Adrenal gland (tissue), 12 donors: ENCODE data around the gene LGALS4. TPM values are rescaled to one million over a fixed set of nuclear protein-coding genes. Genes with fewer than 3 reads are reported as not detected.

Source experiments
- DNase-seq, 7 donors: peaks; one replicate each; pipeline ENCODE4 v3.0.0-alpha.2; 2019 to 2020
- H3K27ac ChIP-seq, 5 donors: fragments of 200-600 bp; sonication (generic) in 4 of 5; 1 replicate in 3 of 5; 2 replicates in 2 of 5; pipeline versions ENCODE4 v1.5.1 to v1.8.0; 2016 to 2020; ENCODE audit warnings: mild to moderate bottlenecking in 1 of 5
- H3K27me3 ChIP-seq: fragments of 200-600 bp; 2 replicates; pipeline ENCODE4 v1.8.0; 2021
- H3K36me3 ChIP-seq, 2 donors: fragments of 200-600 bp; replicated peaks in 1 of 2; 1 replicate in 1 of 2; 2 replicates in 1 of 2; pipeline versions ENCODE4 v1.5.1 to v1.8.0; 2018 to 2022
- H3K4me1 ChIP-seq, 2 donors: fragments of 200-600 bp; replicated peaks in 1 of 2; 1 replicate in 1 of 2; 2 replicates in 1 of 2; pipeline versions ENCODE4 v1.5.1 to v1.8.0; 2018 to 2021
- H3K4me3 ChIP-seq, 4 donors: fragments of 200-600 bp; sonication (generic) in 3 of 4; one replicate each; pipeline ENCODE4 v1.5.1; 2016 to 2018
- H3K9me3 ChIP-seq, 3 donors: fragments of 200-600 bp; sonication (generic) in 1 of 3; replicated peaks in 1 of 3; 1 replicate in 2 of 3; 2 replicates in 1 of 3; pipeline versions ENCODE4 v1.5.1 to v1.8.0; 2016 to 2021
- POLR2A ChIP-seq, 2 donors: fragments of 450-650 bp; IDR thresholded peaks; one replicate each; pipeline ENCODE4 v1.6.1; 2017; ENCODE audit warnings: antibody characterized with exemption in 2 of 2, mild to moderate bottlenecking in 2 of 2, moderate library complexity in 1 of 2
- WGBS, 4 donors: extraction: QIAGEN DNeasy Blood & Tissue Kit in 2 of 4; methylation state at CpG; one replicate each; pipeline versions ENCODE4 v1.1.5 to v1.1.7; 2013 to 2017; 5-methylcytosine and 5-hydroxymethylcytosine counted together
- intact Hi-C, 2 donors: fragments of 100-400 bp; cut with DNase I; formaldehyde crosslinking; loops; one replicate each; pipeline versions ENCODE4 v1.14.1 to v1.15.0; 2022 to 2023
- polyA plus RNA-seq, 3 donors: library from polyadenylated mRNA; stranded (reverse); fragments of 200-250 nt in 2 of 3; fragments of 350-450 nt in 1 of 3; fragmentation: Illumina TruSeq in 1 of 3; extraction: RNeasy Lipid Tissue Mini Kit (QIAGEN cat#74804) in 1 of 3; gene quantifications; one replicate each; pipeline ENCODE4 v1.2.3, GENCODE V29; 2013 to 2014
- total RNA-seq, 9 donors: library from RNA; depleted of rRNA in 4 of 9; stranded (reverse); fragments of >200 nt in 4 of 9; fragments of 120-200 nt in 1 of 9; fragmentation: NEBNext Ultra II Directional in 1 of 9; extraction: Animal tissue kit (Norgen Biotek cat#: 25700) in 1 of 9; gene quantifications; one replicate each; pipeline versions ENCODE4 v1.1.0 to v1.2.4, GENCODE V29; 2013 to 2023
- TF ChIP-seq, protein P1 (sequence below), 6 experiments: fragments of 450-650 bp in 4 of 6; fragments of 200-600 bp in 2 of 6; sonication (generic) in 1 of 6; IDR thresholded peaks; 1 replicate in 5 of 6; 2 replicates in 1 of 6; pipeline versions ENCODE4 v1.5.1 to v1.8.0; 2016 to 2021; ENCODE audit warnings: antibody characterized with exemption in 6 of 6, mild to moderate bottlenecking in 2 of 6, moderate library complexity in 1 of 6
- donor health status: healthy with polysubstance abuse.
- donor health status: Bipolar disorder and iron deficiency.
- donor health status: DM: yes; HTN: yes; CAD: no.
- donor health status: DM: no; HTN: no; CAD: no.
- donor health status: DM: no; HTN: no; CAD: no.
- donor health status: DM: yes; HTN: yes; CAD: no.

The LGALS4 gene
- total and polyA plus RNA-seq, 12 donors: 0.30 to 4.5 (median 1.5) TPM; not detected in 5

DNA sequence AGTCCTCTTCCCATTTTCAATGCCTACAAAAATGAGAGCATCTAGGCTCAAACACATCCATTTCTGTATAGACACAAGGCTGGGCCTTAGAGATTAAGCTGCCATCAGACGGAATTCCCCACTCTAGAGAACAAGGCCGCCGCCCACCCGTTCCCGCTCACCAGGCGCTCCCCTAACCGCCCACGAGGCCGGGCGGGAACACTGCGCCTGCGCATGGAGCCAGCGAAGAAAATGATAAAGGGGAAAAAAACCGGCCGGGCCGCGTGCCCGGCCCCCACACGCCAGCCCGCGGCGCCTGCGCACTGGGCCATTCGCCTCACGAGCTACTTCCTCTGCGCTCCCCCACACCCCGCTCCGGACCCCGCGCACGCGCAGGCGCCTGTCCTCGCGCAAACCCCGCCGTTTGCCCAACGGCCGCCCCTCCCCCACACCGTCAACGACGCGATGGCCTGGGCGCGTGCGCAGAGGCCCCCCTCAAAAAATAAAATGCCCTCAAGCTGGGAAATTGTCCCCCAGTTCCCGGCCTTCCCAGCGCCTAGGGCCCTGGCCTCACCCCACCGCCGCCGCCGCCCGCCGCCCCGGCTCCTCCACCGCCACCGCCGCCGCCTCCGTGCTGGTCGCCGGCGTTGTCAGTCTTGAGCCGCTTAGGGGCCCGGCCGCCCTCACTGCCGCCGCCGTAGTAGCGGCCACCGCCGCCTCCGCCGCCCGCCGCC lies 36.6 kb upstream of the LGALS4 start:
- H3K27me3 ChIP-seq: no peaks in the 10 kb centered on the region
- intact Hi-C loops: loop anchor here (5.0 to 10.0 kb wide), 2 partner anchors 115 to 122 kb away; no protein-coding TSS in a partner anchor
- no peaks in the 10 kb centered on the region for H3K9me3 ChIP-seq
- no peak for TF ChIP-seq POLR2A (IDR thresholded peaks at IDR 0.05)
- TF ChIP-seq, protein P1, sequence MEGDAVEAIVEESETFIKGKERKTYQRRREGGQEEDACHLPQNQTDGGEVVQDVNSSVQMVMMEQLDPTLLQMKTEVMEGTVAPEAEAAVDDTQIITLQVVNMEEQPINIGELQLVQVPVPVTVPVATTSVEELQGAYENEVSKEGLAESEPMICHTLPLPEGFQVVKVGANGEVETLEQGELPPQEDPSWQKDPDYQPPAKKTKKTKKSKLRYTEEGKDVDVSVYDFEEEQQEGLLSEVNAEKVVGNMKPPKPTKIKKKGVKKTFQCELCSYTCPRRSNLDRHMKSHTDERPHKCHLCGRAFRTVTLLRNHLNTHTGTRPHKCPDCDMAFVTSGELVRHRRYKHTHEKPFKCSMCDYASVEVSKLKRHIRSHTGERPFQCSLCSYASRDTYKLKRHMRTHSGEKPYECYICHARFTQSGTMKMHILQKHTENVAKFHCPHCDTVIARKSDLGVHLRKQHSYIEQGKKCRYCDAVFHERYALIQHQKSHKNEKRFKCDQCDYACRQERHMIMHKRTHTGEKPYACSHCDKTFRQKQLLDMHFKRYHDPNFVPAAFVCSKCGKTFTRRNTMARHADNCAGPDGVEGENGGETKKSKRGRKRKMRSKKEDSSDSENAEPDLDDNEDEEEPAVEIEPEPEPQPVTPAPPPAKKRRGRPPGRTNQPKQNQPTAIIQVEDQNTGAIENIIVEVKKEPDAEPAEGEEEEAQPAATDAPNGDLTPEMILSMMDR (IDR thresholded peaks at IDR 0.05): no peak
- peaks cover 24 to 50% of the 10 kb centered on the region in 2 donors for H3K4me1 ChIP-seq
- H3K36me3 ChIP-seq: peaks cover 0 to 31% of the 10 kb centered on the region in 2 donors
- peak overlapping the region; percentile 25 to 99 (median 76) for H3K4me3 ChIP-seq
- peak; percentile 97 to 99 (median 98) for DNase-seq
- WGBS, 4 donors: 0 to 1% (median 1%) methylated on average over 34 to 76 of the region's 76 CpGs
- H3K27ac ChIP-seq: peak overlapping the region; percentile 98 to 100 (median 100)

GRCh38 chr19:38848299-38849146 lies 35.8 kb upstream of the LGALS4 start:
- intact Hi-C loops: loop anchor here (5.0 to 10.0 kb wide), 2 partner anchors 114 to 121 kb away; no protein-coding TSS in a partner anchor
- Histone ChIP-seq H3K27ac (peak overlapping the region; percentile 98 to 100 (median 100)), H3K4me3 (peak overlapping the region in 3 of 4 donors; percentile 12 to 98 (median 51)), H3K9me3 (no peaks in the 10 kb centered on the region), H3K4me1 (peaks cover 24 to 57% of the 10 kb centered on the region in 2 donors), H3K27me3 (no peaks in the 10 kb centered on the region), H3K36me3 (peaks cover 0 to 39% of the 10 kb centered on the region in 2 donors)
- TF ChIP-seq POLR2A (IDR thresholded peaks at IDR 0.05): no peak
- TF ChIP-seq, protein P1 (IDR thresholded peaks at IDR 0.05): no peak
- DNase-seq: peak in 1 of 7 donors; percentile 28
- 11 to 18% (median 13%) methylated on average over 19 to 22 of the region's 22 CpGs for WGBS, 4 donors

- no peak for DNase-seq
- H3K36me3 ChIP-seq: peaks cover 0 to 64% of the 10 kb centered on the region in 2 donors
- peaks cover 21 to 59% of the 10 kb centered on the region in 2 donors for H3K4me1 ChIP-seq
- no peaks in the 10 kb centered on the region for H3K9me3 ChIP-seq
- no peaks in the 10 kb centered on the region for H3K27me3 ChIP-seq
- H3K27ac ChIP-seq: peak overlapping the region in 2 of 5 donors; percentile 2 to 27
- intact Hi-C loops: loop anchor here (5.0 to 10.0 kb wide), 2 partner anchors 111 to 119 kb away; no protein-coding TSS in a partner anchor
- H3K4me3 ChIP-seq: no peak overlapping the region
- TF ChIP-seq POLR2A (IDR thresholded peaks at IDR 0.05): no peak
- TF ChIP-seq, protein P1 (IDR thresholded peaks at IDR 0.05): no peak
- WGBS, 4 donors: 61 to 81% (median 68%) methylated on average over 2 of the region's 2 CpGs
Measured at GRCh38 chr19:38846097-38846496, 33.4 kb upstream of the LGALS4 start.
